GM12892 (cell line): ENCODE data around the gene HMGCS2.

Experiments
- POLR2A ChIP-seq: IDR thresholded peaks from 2 replicates; pipeline ENCODE4 v1.6.1; 2011; ENCODE audit warnings: low read depth, low read length, control low read depth
- TAF1 ChIP-seq: IDR thresholded peaks from 2 replicates; pipeline ENCODE4 v1.6.1; 2011; ENCODE audit warnings: low read depth, mild to moderate bottlenecking, control low read depth, low read length, borderline replicate concordance

- TF ChIP-seq POLR2A = no peak
- TF ChIP-seq TAF1 = no peak
Measured at GRCh38 chr1:119721896-119722295, 46.8 kb downstream of the HMGCS2 start.
